ENCODE measurements around the gene MCF2L.

GRCh38 chr13:112979406-112979902, 10.4 kb downstream of the MCF2L start:
- TF ChIP-seq EP300 (conservative IDR thresholded peaks at IDR 0.05; ENCODE audit: poor library complexity, severe bottlenecking) (no peak), POLR2AphosphoS5 (IDR thresholded peaks at IDR 0.05) (no peak), EZH2 (IDR thresholded peaks at IDR 0.05; ENCODE audit: borderline replicate concordance, insufficient read depth, low read length, poor library complexity, severe bottlenecking) (no peak), MXI1 (conservative IDR thresholded peaks at IDR 0.05; ENCODE audit: poor library complexity, severe bottlenecking) (no peak), RAD21 (conservative IDR thresholded peaks at IDR 0.05) (no peak)
- TF ChIP-seq, protein P1, sequence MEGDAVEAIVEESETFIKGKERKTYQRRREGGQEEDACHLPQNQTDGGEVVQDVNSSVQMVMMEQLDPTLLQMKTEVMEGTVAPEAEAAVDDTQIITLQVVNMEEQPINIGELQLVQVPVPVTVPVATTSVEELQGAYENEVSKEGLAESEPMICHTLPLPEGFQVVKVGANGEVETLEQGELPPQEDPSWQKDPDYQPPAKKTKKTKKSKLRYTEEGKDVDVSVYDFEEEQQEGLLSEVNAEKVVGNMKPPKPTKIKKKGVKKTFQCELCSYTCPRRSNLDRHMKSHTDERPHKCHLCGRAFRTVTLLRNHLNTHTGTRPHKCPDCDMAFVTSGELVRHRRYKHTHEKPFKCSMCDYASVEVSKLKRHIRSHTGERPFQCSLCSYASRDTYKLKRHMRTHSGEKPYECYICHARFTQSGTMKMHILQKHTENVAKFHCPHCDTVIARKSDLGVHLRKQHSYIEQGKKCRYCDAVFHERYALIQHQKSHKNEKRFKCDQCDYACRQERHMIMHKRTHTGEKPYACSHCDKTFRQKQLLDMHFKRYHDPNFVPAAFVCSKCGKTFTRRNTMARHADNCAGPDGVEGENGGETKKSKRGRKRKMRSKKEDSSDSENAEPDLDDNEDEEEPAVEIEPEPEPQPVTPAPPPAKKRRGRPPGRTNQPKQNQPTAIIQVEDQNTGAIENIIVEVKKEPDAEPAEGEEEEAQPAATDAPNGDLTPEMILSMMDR (IDR thresholded peaks at IDR 0.05; ENCODE audit: poor library complexity, severe bottlenecking): no peak

Measured in neural cell (in vitro differentiated cells).